A549 (cell line): ENCODE measurements around the gene SPG21. TPM values are rescaled to one million over a fixed set of nuclear protein-coding genes. Genes with fewer than 3 reads are reported as not detected.

Experiments
- ATAC-seq, 2 experiments: fragments of 200-7000 bp in 1 of 2; fragments of >200 bp in 1 of 2; cut with Nextera tagmentation in 1 of 2; cut with Tn5 transposase in 1 of 2; 3 replicates each; pipeline versions ENCODE4 v1.8.0 to v1.9.1; 2018 to 2020; ENCODE audit warnings: mild to moderate bottlenecking in 1 of 2, moderate library complexity in 1 of 2
- CTCF ChIA-PET: fragments of 300-600 bp; sonication (Branson Sonifier 250); formaldehyde crosslinking; extraction: SDS; loops from one replicate; lab custom pipeline; 2021; ENCODE audit warnings: antibody characterized with exemption, inconsistent platforms; lab: Yijun Ruan, JAX
- POLR2A ChIA-PET: fragments of 350-600 bp; formaldehyde crosslinking; extraction: SDS; loops from one replicate; lab custom pipeline; 2021; ENCODE audit warnings: antibody characterized with exemption, inconsistent platforms; lab: Yijun Ruan, JAX
- DNase-seq, 2 experiments: peaks; one replicate each; pipeline versions ENCODE4 v3.0.0 to v3.0.0-alpha.2; 2011 to 2016; ENCODE audit warnings: low read depth in 1 of 2, low spot score in 1 of 2
- FAIRE-seq: peaks from 2 replicates; lab custom pipeline; 2011; peaks lifted over from hg19 to GRCh38; lab: Jason Lieb, UNC
- H3K27ac ChIP-seq, 2 experiments: fragments of >200 bp; sonication (Bioruptor Twin); formaldehyde crosslinking; 3 replicates each; pipeline ENCODE4 v1.5.1; 2016 to 2017
- H3K4me1 ChIP-seq: fragments of >200 bp; sonication (Bioruptor Twin); formaldehyde crosslinking; 3 replicates; pipeline ENCODE4 v1.6.1; 2016
- H3K4me2 ChIP-seq: fragments of >200 bp; sonication (Bioruptor Twin); formaldehyde crosslinking; 3 replicates; pipeline ENCODE4 v1.6.1; 2016
- H3K4me3 ChIP-seq: fragments of >200 bp; sonication (Bioruptor Twin); formaldehyde crosslinking; 3 replicates; pipeline ENCODE4 v1.5.1; 2016
- H3K9me3 ChIP-seq: fragments of >200 bp; sonication (Bioruptor Twin); formaldehyde crosslinking; 3 replicates; pipeline ENCODE4 v1.6.1; 2016
- ATOH8 ChIP-seq: fragments of 250-450 bp; sonication (Bioruptor Pico); IDR thresholded peaks from 2 replicates; pipeline ENCODE4 v1.5.0; 2020; ENCODE audit warnings: low read depth, mild to moderate bottlenecking, moderate library complexity
- BHLHE40 ChIP-seq: IDR thresholded peaks from 2 replicates; pipeline ENCODE4 v1.6.1; 2012; ENCODE audit warnings: low read depth, low read length, inconsistent platforms
- CBX8 ChIP-seq: fragments of 200-600 bp; sonication (generic); IDR thresholded peaks from 2 replicates; pipeline ENCODE4 v1.6.1; 2016
- CEBPB ChIP-seq, 2 experiments: fragments of >200 bp in 1 of 2; sonication (Bioruptor Twin) in 1 of 2; formaldehyde crosslinking in 1 of 2; IDR thresholded peaks; 2 replicates each; pipeline ENCODE4 v1.6.1; 2012 to 2016
- E2F6 ChIP-seq: IDR thresholded peaks from 2 replicates; pipeline ENCODE4 v1.6.1; 2012; ENCODE audit warnings: low read depth, borderline replicate concordance
- EHMT2 ChIP-seq: fragments of 200-600 bp; sonication (generic); IDR thresholded peaks from 2 replicates; pipeline ENCODE4 v1.6.1; 2016; ENCODE audit warnings: antibody characterized with exemption, low read depth, mild to moderate bottlenecking, moderate library complexity
- FOSB ChIP-seq: fragments of 250-450 bp; sonication (Bioruptor Pico); IDR thresholded peaks from 2 replicates; pipeline ENCODE4 v1.5.0; 2020; ENCODE audit warnings: mild to moderate bottlenecking, moderate library complexity
- FOSL2 ChIP-seq, 2 experiments: fragments of 450-650 bp in 1 of 2; fragments of >200 bp in 1 of 2; sonication (Bioruptor Twin) in 1 of 2; formaldehyde crosslinking; IDR thresholded peaks; 2 replicates each; pipeline versions ENCODE4 v1.5.0 to v1.6.1; 2016 to 2020; ENCODE audit warnings: mild to moderate bottlenecking in 1 of 2, moderate library complexity in 1 of 2
- HEYL ChIP-seq: fragments of 250-450 bp; sonication (Bioruptor Pico); IDR thresholded peaks from 2 replicates; pipeline ENCODE4 v1.8.0; 2021; ENCODE audit warnings: mild to moderate bottlenecking, moderate library complexity
- HOXB13 ChIP-seq: fragments of 250-450 bp; sonication (Bioruptor Pico); IDR thresholded peaks from 2 replicates; pipeline ENCODE4 v1.5.0; 2020; ENCODE audit warnings: low read depth, mild to moderate bottlenecking, moderate library complexity
- KDM1A ChIP-seq: fragments of 200-600 bp; sonication (generic); IDR thresholded peaks from 2 replicates; pipeline ENCODE4 v1.6.1; 2016; ENCODE audit warnings: low read depth, mild to moderate bottlenecking
- KDM5A ChIP-seq: fragments of 200-600 bp; sonication (generic); IDR thresholded peaks from 2 replicates; pipeline ENCODE4 v1.6.1; 2016; ENCODE audit warnings: antibody characterized with exemption, mild to moderate bottlenecking
- MAFK ChIP-seq: fragments of 450-650 bp; IDR thresholded peaks from 2 replicates; pipeline ENCODE4 v1.6.1; 2014; ENCODE audit not compliant: partially characterized antibody
- MAZ ChIP-seq: fragments of 150-350 bp; IDR thresholded peaks from 2 replicates; pipeline ENCODE4 v1.6.1; 2014; ENCODE audit warnings: antibody characterized with exemption, low read depth, low read length, borderline replicate concordance
- NPAS2 ChIP-seq: fragments of 250-450 bp; sonication (Bioruptor Pico); IDR thresholded peaks from 2 replicates; pipeline ENCODE4 v1.8.0; 2022; ENCODE audit warnings: mild to moderate bottlenecking, moderate library complexity, borderline replicate concordance
- PHF8 ChIP-seq: fragments of 200-600 bp; sonication (generic); IDR thresholded peaks from 2 replicates; pipeline ENCODE4 v1.6.1; 2016; ENCODE audit warnings: low read depth, mild to moderate bottlenecking, antibody characterized with exemption, moderate library complexity, borderline replicate concordance
- POLR2A ChIP-seq: IDR thresholded peaks from 2 replicates; pipeline ENCODE4 v1.6.1; 2012; ENCODE audit warnings: mild to moderate bottlenecking, low read length
- RAD21 ChIP-seq, 2 experiments: fragments of >200 bp in 1 of 2; sonication (Bioruptor Twin) in 1 of 2; formaldehyde crosslinking in 1 of 2; IDR thresholded peaks in 1 of 2; conservative IDR thresholded peaks in 1 of 2; 2 replicates in 1 of 2; 3 replicates in 1 of 2; pipeline ENCODE4 v1.6.1; 2012 to 2018; ENCODE audit warnings: inconsistent platforms in 1 of 2
- RFX5 ChIP-seq: fragments of 450-650 bp; IDR thresholded peaks from 2 replicates; pipeline ENCODE4 v1.7.1; 2014; ENCODE audit warnings: antibody characterized with exemption, mild to moderate bottlenecking, moderate library complexity
- RNF2 ChIP-seq: fragments of 200-600 bp; sonication (generic); IDR thresholded peaks from 2 replicates; pipeline ENCODE4 v1.6.1; 2016; ENCODE audit warnings: low read depth, mild to moderate bottlenecking, antibody characterized with exemption, moderate library complexity, borderline replicate concordance
- SREBF2 ChIP-seq: fragments of 450-650 bp; IDR thresholded peaks from 2 replicates; pipeline ENCODE4 v1.6.1; 2014; ENCODE audit warnings: mild to moderate bottlenecking, moderate library complexity
- ZC3H11A ChIP-seq: fragments of 450-650 bp; IDR thresholded peaks from 2 replicates; pipeline ENCODE4 v1.6.1; 2014; ENCODE audit warnings: antibody characterized with exemption, mild to moderate bottlenecking
- WGBS: methylation state at CpG from one replicate; pipeline ENCODE4 v1.1.6; 2017; ENCODE audit errors: missing lambda C conversion rate; 5-methylcytosine and 5-hydroxymethylcytosine counted together
- polyA plus RNA-seq, 4 experiments: library from polyadenylated mRNA; depleted of rRNA in 3 of 4; stranded (reverse); fragments of >200 nt; fragmentation: RNase III in 1 of 4; extraction: RNeasy Plus Mini Kit Qiagen cat#74134 plus additional on column Dnase treatment in 1 of 4; gene quantifications; 2 replicates in 3 of 4; 3 replicates in 1 of 4; pipeline ENCODE4 v1.2.3, GENCODE V29; 2011 to 2017
- TF ChIP-seq, protein P1 (sequence below): fragments of >200 bp; sonication (Bioruptor Twin); formaldehyde crosslinking; IDR thresholded peaks from 3 replicates; pipeline ENCODE4 v1.6.1; 2016

Gene SPG21
- polyA plus RNA-seq, 2 of the 4 experiments (the other 2 are of a cell fraction), result 117 to 155 TPM

DNA sequence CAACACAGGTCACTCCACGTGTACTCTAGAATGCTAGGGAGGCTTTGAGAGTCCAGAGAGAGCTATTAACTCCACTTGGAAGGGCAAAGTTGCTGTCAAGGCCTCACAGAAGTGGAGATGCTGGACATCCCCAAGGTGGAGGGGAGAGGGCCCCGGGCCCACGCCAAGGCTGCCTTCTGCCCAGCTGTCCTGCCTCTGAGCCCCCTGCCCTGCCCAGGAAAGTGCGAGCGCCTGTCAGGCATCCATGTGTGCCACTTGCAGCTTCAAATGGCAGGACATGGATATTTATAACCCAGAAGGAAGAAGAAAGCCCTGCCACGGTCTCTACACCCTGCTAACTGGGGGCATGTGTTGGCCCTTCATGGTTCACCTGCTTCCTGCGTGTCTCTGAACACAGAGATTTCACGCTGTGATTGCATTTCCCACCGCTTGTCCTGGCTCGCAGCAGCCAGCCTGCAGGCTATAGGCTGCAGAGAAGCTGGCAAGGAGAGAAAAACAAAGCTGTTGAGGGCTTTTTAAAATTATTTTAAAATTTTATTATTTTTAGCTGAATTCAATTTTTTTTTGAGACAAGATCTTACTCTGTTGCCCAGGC is 61.0 kb downstream of the SPG21 start (continued):
- no peak for TF ChIP-seq FOSL2 (IDR thresholded peaks at IDR 0.05)
- TF ChIP-seq FOSL2 (CRISPR knock-in tag; IDR thresholded peaks at IDR 0.05), result no peak
- no peak for TF ChIP-seq RFX5

- Histone ChIP-seq H3K9me3 (no peaks in the 10 kb centered on the region), H3K27ac (no peak overlapping the region), H3K4me2 (no peak overlapping the region), H3K4me1 (no peaks in the 10 kb centered on the region), H3K4me3 (no peak overlapping the region)
- ChIA-PET CTCF (no interaction called here), POLR2A (no interaction called here)
- TF ChIP-seq E2F6 (no peak), RNF2 (no peak), EHMT2 (no peak), FOSB (CRISPR knock-in tag) (no peak), CEBPB (IDR thresholded peaks at IDR 0.05) (no peak), RFX5 (no peak), CBX8 (no peak), KDM5A (no peak), HEYL (no peak), ATOH8 (CRISPR knock-in tag) (no peak), MAFK (no peak), RAD21 (conservative IDR thresholded peaks at IDR 0.05 in 1 of 2, IDR thresholded peaks at IDR 0.05 in 1 of 2) (no peak)
- TF ChIP-seq, protein P1, sequence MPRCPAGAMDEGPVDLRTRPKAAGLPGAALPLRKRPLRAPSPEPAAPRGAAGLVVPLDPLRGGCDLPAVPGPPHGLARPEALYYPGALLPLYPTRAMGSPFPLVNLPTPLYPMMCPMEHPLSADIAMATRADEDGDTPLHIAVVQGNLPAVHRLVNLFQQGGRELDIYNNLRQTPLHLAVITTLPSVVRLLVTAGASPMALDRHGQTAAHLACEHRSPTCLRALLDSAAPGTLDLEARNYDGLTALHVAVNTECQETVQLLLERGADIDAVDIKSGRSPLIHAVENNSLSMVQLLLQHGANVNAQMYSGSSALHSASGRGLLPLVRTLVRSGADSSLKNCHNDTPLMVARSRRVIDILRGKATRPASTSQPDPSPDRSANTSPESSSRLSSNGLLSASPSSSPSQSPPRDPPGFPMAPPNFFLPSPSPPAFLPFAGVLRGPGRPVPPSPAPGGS, result no peak
- FAIRE-seq (no peak), DNase-seq (no peak), ATAC-seq (no peak)
- 71% methylated on average over 7 of the region's 8 CpGs for WGBS
Measured at GRCh38 chr15:64926661-64927060, 63.1 kb downstream of the SPG21 start.

DNA sequence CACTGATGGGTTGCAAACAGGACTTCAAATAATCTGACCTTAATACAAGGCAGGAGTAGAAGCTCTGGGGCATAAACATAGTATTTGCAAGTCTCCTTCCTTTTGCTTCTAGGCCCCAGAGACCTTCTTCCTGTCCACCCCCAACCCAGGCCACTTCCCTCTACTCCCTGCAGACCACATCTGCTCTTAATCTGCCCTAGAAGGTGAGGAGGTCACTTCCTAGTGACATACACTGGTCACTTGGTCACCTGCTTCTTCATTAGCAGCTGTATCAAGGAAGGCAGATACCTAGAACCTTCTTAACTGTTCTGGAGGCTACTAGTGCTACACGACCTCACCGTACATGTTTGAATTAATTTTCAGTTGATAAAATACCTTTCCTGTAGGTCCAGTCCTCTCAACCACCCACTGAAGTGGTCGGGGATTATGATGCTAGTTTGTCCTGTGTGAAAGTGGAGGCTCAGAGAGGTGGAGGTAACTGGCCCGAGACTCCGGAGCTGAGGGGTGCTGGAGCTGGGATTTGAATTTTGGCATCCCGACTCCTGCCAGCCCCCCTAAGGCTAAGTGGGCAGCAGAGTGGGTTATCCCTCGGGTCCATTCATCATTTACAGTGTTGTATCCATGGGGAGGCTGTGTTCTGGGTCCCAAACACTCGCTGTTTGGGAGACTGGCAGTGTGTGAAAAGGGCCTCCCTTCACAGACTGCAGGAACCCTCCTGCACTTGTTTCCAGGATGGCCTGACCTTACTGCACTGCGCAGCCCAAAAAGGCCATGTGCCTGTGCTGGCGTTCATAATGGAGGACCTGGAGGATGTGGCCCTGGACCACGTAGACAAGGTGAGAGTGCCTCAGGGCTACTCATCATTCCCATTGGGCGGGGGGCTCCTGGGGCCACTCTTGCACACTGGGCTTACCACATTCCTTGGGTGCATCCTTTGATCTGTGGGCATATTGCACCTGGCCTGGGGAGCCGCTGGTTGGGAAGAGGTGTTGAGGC is 64.1 kb downstream of the SPG21 start:
- Histone ChIP-seq H3K4me2 (no peak overlapping the region), H3K9me3 (no peaks in the 10 kb centered on the region), H3K27ac (no peak overlapping the region), H3K4me3 (no peak overlapping the region), H3K4me1 (no peaks in the 10 kb centered on the region)
- POLR2A ChIA-PET, result no interaction called here
- FAIRE-seq (no peak), ATAC-seq (no peak), DNase-seq (no peak)
- CTCF ChIA-PET, result no interaction called here
- TF ChIP-seq HOXB13 (CRISPR knock-in tag) (no peak), NPAS2 (CRISPR knock-in tag) (no peak), FOSL2 (IDR thresholded peaks at IDR 0.05) (no peak), FOSL2 (CRISPR knock-in tag; IDR thresholded peaks at IDR 0.05) (no peak), MAZ (no peak), PHF8 (no peak), ZC3H11A (no peak), ATOH8 (CRISPR knock-in tag) (no peak), BHLHE40 (no peak), KDM1A (no peak), FOSB (CRISPR knock-in tag) (no peak), POLR2A (no peak), SREBF2 (no peak)
- WGBS, result 71% methylated on average over 13 of the region's 13 CpGs
